K562 (cell line): Measurements from ENCODE around the gene ABR. TPM values are rescaled to one million over a fixed set of nuclear protein-coding genes. Genes with fewer than 3 reads are reported as not detected.
A peak's percentile ranks its signal among the peaks of the same experiment; 100 is the strongest.

Experiments
- ATAC-seq: fragments of 200-7000 bp; cut with Tn5 transposase; 3 replicates; pipeline ENCODE4 v1.9.1; 2020; ENCODE audit warnings: moderate library complexity
- BruUV-seq: library from RNA; stranded (reverse); fragments of 400-500 nt; replicated peaks from 2 replicates; lab custom pipeline; 2021; lab: Mats Ljungman, UMichigan
- CTCF ChIA-PET: fragments of 300-600 bp; formaldehyde crosslinking; extraction: SDS; loops from one replicate; lab custom pipeline; 2021; ENCODE audit warnings: low intra/inter-chr PET ratio; lab: Yijun Ruan, JAX
- POLR2A ChIA-PET: fragments of 300-600, 350-650 bp; sonication (Branson Sonifier 250); formaldehyde crosslinking; extraction: SDS; loops from one replicate; lab custom pipeline; 2021; ENCODE audit warnings: antibody characterized with exemption, inconsistent platforms; lab: Yijun Ruan, JAX
- DNase-seq, 4 experiments: peaks; one replicate each; pipeline versions ENCODE4 v3.0.0 to v3.0.0-alpha.2; 2011 to 2018; ENCODE audit warnings: low spot score in 3 of 4, mixed read lengths in 3 of 4; ENCODE audit errors: extremely low read depth in 1 of 4
- FAIRE-seq: peaks from 2 replicates; lab custom pipeline; 2011; peaks lifted over from hg19 to GRCh38; lab: Jason Lieb, UNC
- H2AFZ ChIP-seq: 2 replicates; pipeline ENCODE4 v1.6.0; 2011; ENCODE audit warnings: low read depth, low read length, control low read depth, inconsistent platforms
- H3K27ac ChIP-seq: fragments of 200-600 bp; 3 replicates; pipeline ENCODE4 v1.8.0; 2011; ENCODE audit warnings: low read depth, mild to moderate bottlenecking, control low read depth, inconsistent platforms, low read length, moderate library complexity, mixed read lengths; ENCODE audit errors: extremely low read depth
- H3K27me3 ChIP-seq, 2 experiments: fragments of 300-600 bp in 1 of 2; 2 replicates in 1 of 2; 3 replicates in 1 of 2; pipeline versions ENCODE4 v1.6.0 to v1.8.0; 2011; ENCODE audit warnings: inconsistent platforms in 2 of 2, low read length in 2 of 2, mild to moderate bottlenecking in 1 of 2, mixed read lengths in 1 of 2, moderate library complexity in 1 of 2; ENCODE audit not compliant: control insufficient read depth in 2 of 2, insufficient read depth in 2 of 2
- H3K36me3 ChIP-seq: fragments of 300-600 bp; 3 replicates; pipeline ENCODE4 v1.8.0; 2011; ENCODE audit warnings: mild to moderate bottlenecking, low read length, inconsistent platforms; ENCODE audit not compliant: control insufficient read depth, insufficient read depth
- H3K4me1 ChIP-seq, 2 experiments: fragments of 200-600 bp in 1 of 2; replicated peaks in 1 of 2; 2 replicates in 1 of 2; 3 replicates in 1 of 2; pipeline versions ENCODE4 v1.5.1 to v1.8.0; 2011; ENCODE audit warnings: inconsistent platforms in 2 of 2, low read length in 2 of 2, mild to moderate bottlenecking in 1 of 2, mixed read lengths in 1 of 2, moderate library complexity in 1 of 2; ENCODE audit not compliant: control insufficient read depth in 2 of 2, insufficient read depth in 2 of 2
- H3K4me2 ChIP-seq: 2 replicates; pipeline ENCODE4 v1.6.1; 2011; ENCODE audit warnings: low read length, control low read depth, inconsistent platforms, mixed read lengths; ENCODE audit not compliant: insufficient read depth
- H3K4me3 ChIP-seq: fragments of 200-600 bp; sonication (generic), shearing (Covaris generic); 2 replicates; pipeline ENCODE4 v1.5.1; 2016; ENCODE audit warnings: control low read depth, inconsistent platforms
- H3K79me2 ChIP-seq: fragments of 200-600 bp; 3 replicates; pipeline ENCODE4 v1.8.0; 2011; ENCODE audit warnings: low read length, inconsistent platforms; ENCODE audit not compliant: control insufficient read depth, insufficient read depth
- H3K9ac ChIP-seq, 2 experiments: 2 replicates each; pipeline versions ENCODE4 v1.6.0 to v1.6.1; 2011; ENCODE audit warnings: low read depth in 2 of 2, low read length in 2 of 2, control low read depth in 1 of 2, inconsistent platforms in 1 of 2, mild to moderate bottlenecking in 1 of 2, mixed read lengths in 1 of 2; ENCODE audit not compliant: insufficient read depth in 1 of 2
- H3K9me1 ChIP-seq: one replicate; pipeline ENCODE4 v1.6.0; 2011; ENCODE audit warnings: inconsistent platforms, mild to moderate bottlenecking, low read length, moderate library complexity; ENCODE audit not compliant: control insufficient read depth, insufficient read depth
- H3K9me3 ChIP-seq: replicated peaks from 2 replicates; pipeline ENCODE4 v1.5.1; 2011; ENCODE audit warnings: low read depth, low read length, inconsistent platforms; ENCODE audit not compliant: control insufficient read depth, insufficient read depth
- H4K20me1 ChIP-seq: replicated peaks from 2 replicates; pipeline ENCODE4 v1.6.1; 2011; ENCODE audit warnings: low read length, inconsistent platforms, mixed read lengths; ENCODE audit not compliant: control insufficient read depth, insufficient read depth
- GABPA ChIP-seq: fragments of 200-800 bp; sonication (Bioruptor generic); conservative IDR thresholded peaks from 2 replicates; pipeline ENCODE4 v1.6.1; 2016; ENCODE audit warnings: low read depth, missing genetic modification characterization, missing compliant biosample characterization
- ZNF77 ChIP-seq: fragments of 250-450 bp; sonication (Bioruptor Pico); IDR thresholded peaks from 2 replicates; pipeline ENCODE4 v1.5.0; 2020
- WGBS: fragments of 100-300 bp; shearing (Covaris generic); methylation state at CpG from one replicate; pipeline ENCODE4 v1.1.6; 2016; ENCODE audit warnings: low coverage, mixed read lengths; ENCODE audit not compliant: insufficient coverage; ENCODE audit errors: missing lambda C conversion rate; 5-methylcytosine and 5-hydroxymethylcytosine counted together
- in situ Hi-C: fragments of 300-500 bp; cut with MboI; formaldehyde crosslinking; loops from 4 replicates; pipeline ENCODE4 v1.15.0; 2018; ENCODE audit warnings: inconsistent platforms, mixed read lengths
- intact Hi-C: fragments of 100-400 bp; cut with micrococcal nuclease; formaldehyde crosslinking; loops from 2 replicates; pipeline ENCODE4 v1.14.2; 2022
- polyA plus RNA-seq, 8 experiments: library from polyadenylated mRNA; depleted of rRNA in 4 of 8; stranded (reverse) in 5 of 8; unstranded in 3 of 8; fragments of >200 nt; fragmentation: Nextera tagmentation in 2 of 8; fragmentation: Illumina TruSeq in 1 of 8; extraction: Ambion mirVana in 2 of 8; extraction: Trizol in 1 of 8; gene quantifications; 2 replicates each; pipeline versions ENCODE4 v1.2.1 to v1.2.3, GENCODE V29; 2011 to 2014; ENCODE audit warnings: inconsistent platforms in 1 of 8, missing spikeins in 1 of 8
- total RNA-seq, 7 experiments: library from RNA; depleted of rRNA in 6 of 7; stranded (reverse); fragments of >200 nt in 6 of 7; fragmentation: Illumina TruSeq in 2 of 7; extraction: Trizol in 2 of 7; gene quantifications; 2 replicates each; pipeline versions ENCODE4 v1.2.1 to v1.2.3, GENCODE V29; 2011 to 2021; ENCODE audit warnings: low replicate concordance in 1 of 7
- TF ChIP-seq, protein P1 (sequence below), 3 experiments: fragments of 200-800 bp in 1 of 3; fragments of 250-450 bp in 1 of 3; fragments of 450-650 bp in 1 of 3; sonication (Bioruptor Pico) in 1 of 3; sonication (Bioruptor generic) in 1 of 3; formaldehyde crosslinking in 1 of 3; IDR thresholded peaks; 2 replicates each; pipeline versions ENCODE4 v1.6.1 to v1.8.0; 2016 to 2022; ENCODE audit warnings: mild to moderate bottlenecking in 2 of 3, missing genetic modification characterization in 2 of 3, missing compliant biosample characterization in 1 of 3, moderate library complexity in 1 of 3

Gene ABR
- total and polyA plus RNA-seq, 9 of the 15 experiments (the other 6 are each of a cell fraction or from before 2014, with no cell fraction given), result 0.07 to 1.6 (median 0.37) TPM; not detected in 1

GRCh38 chr17:1126250-1126797 lies 53.5 kb downstream of the ABR start:
- TF ChIP-seq, protein P1, sequence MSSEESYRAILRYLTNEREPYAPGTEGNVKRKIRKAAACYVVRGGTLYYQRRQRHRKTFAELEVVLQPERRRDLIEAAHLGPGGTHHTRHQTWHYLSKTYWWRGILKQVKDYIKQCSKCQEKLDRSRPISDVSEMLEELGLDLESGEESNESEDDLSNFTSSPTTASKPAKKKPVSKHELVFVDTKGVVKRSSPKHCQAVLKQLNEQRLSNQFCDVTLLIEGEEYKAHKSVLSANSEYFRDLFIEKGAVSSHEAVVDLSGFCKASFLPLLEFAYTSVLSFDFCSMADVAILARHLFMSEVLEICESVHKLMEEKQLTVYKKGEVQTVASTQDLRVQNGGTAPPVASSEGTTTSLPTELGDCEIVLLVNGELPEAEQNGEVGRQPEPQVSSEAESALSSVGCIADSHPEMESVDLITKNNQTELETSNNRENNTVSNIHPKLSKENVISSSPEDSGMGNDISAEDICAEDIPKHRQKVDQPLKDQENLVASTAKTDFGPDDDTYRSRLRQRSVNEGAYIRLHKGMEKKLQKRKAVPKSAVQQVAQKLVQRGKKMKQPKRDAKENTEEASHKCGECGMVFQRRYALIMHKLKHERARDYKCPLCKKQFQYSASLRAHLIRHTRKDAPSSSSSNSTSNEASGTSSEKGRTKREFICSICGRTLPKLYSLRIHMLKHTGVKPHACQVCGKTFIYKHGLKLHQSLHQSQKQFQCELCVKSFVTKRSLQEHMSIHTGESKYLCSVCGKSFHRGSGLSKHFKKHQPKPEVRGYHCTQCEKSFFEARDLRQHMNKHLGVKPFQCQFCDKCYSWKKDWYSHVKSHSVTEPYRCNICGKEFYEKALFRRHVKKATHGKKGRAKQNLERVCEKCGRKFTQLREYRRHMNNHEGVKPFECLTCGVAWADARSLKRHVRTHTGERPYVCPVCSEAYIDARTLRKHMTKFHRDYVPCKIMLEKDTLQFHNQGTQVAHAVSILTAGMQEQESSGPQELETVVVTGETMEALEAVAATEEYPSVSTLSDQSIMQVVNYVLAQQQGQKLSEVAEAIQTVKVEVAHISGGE (CRISPR knock-in tag; IDR thresholded peaks at IDR 0.05), result peak in 1 of 3 experiments; percentile 46; a peak in 1 of 6 replicates
- TF ChIP-seq ZNF77 (CRISPR knock-in tag) (no peak), GABPA (peak; percentile 46)
- intact Hi-C loops, result no loop called here
- no peak overlapping the region for H2AFZ ChIP-seq
- ChIA-PET CTCF (no interaction called here), POLR2A (interaction anchor here (1.7 kb wide), 1 partner anchor 11 kb away, joined by 5 read pairs; no protein-coding TSS in a partner anchor)
- no peak for ATAC-seq
- H3K79me2 ChIP-seq, result no peaks in the 10 kb centered on the region
- H3K36me3 ChIP-seq, result no peaks in the 10 kb centered on the region
- BruUV-seq, result no TSS peak
- H3K9me3 ChIP-seq, result no peaks in the 10 kb centered on the region
- H3K9ac ChIP-seq, result no peak overlapping the region
- peaks cover 13% of the 10 kb centered on the region for H4K20me1 ChIP-seq
- H3K4me2 ChIP-seq, result no peak overlapping the region
- H3K9me1 ChIP-seq, result no peaks in the 10 kb centered on the region
- H3K27me3 ChIP-seq, result peaks cover 15 to 59% of the 10 kb centered on the region in 2 experiments; a peak in 4 of 5 replicates
- DNase-seq, result no peak
- H3K4me1 ChIP-seq, result peaks cover 0 to 14% of the 10 kb centered on the region in 2 experiments; a peak in 2 of 5 replicates
- H3K27ac ChIP-seq, result no peak overlapping the region
- H3K4me3 ChIP-seq, result no peak overlapping the region
- in situ Hi-C loops, result no loop called here
- 10% methylated on average over 7 of the region's 26 CpGs for WGBS
- FAIRE-seq, result no peak
